DND-41 (cell line): Measurements from ENCODE around the gene FAM156B.
"Not testable (repeated sequence)": the region's sequence is repeated elsewhere in the genome, so short reads cannot be mapped to it uniquely, and the experiment has no call there.

Source experiments
- ATAC-seq: fragments of 200-7000 bp; cut with Tn5 transposase; 3 replicates; pipeline ENCODE4 v1.9.1; 2021; ENCODE audit warnings: low read depth; ENCODE audit not compliant: insufficient read depth
- DNase-seq: peaks from one replicate; pipeline ENCODE4 v3.0.0-alpha.2; 2020
- H2AFZ ChIP-seq: 2 replicates; pipeline ENCODE4 v1.6.0; 2012; ENCODE audit warnings: low read depth, low read length
- H3K27ac ChIP-seq: 2 replicates; pipeline ENCODE4 v1.5.1; 2012; ENCODE audit warnings: low read length, inconsistent platforms
- H3K27me3 ChIP-seq: fragments of 200-600 bp; sonication (generic); 2 replicates; pipeline ENCODE4 v1.6.0; 2012; ENCODE audit warnings: low read length, mild to moderate bottlenecking, inconsistent platforms; ENCODE audit not compliant: insufficient read depth, poor library complexity
- H3K36me3 ChIP-seq: 2 replicates; pipeline ENCODE4 v1.5.1; 2012; ENCODE audit warnings: low read length, inconsistent platforms; ENCODE audit not compliant: insufficient read depth
- H3K4me1 ChIP-seq: 2 replicates; pipeline ENCODE4 v1.5.1; 2012; ENCODE audit warnings: mild to moderate bottlenecking, low read length; ENCODE audit not compliant: insufficient read depth
- H3K4me2 ChIP-seq: 2 replicates; pipeline ENCODE4 v1.6.0; 2012; ENCODE audit warnings: mild to moderate bottlenecking, moderate library complexity, low read length, inconsistent platforms; ENCODE audit not compliant: insufficient read depth
- H3K4me3 ChIP-seq, 2 experiments: fragments of 200-600 bp in 1 of 2; shearing (Covaris generic) in 1 of 2; 2 replicates each; pipeline ENCODE4 v1.5.1; 2012 to 2016; ENCODE audit warnings: inconsistent platforms in 2 of 2, low read length in 2 of 2, mild to moderate bottlenecking in 2 of 2, low read depth in 1 of 2, moderate library complexity in 1 of 2
- H3K79me2 ChIP-seq: 2 replicates; pipeline ENCODE4 v1.6.0; 2012; ENCODE audit warnings: low read length, inconsistent platforms; ENCODE audit not compliant: insufficient read depth
- H3K9ac ChIP-seq: 2 replicates; pipeline ENCODE4 v1.6.0; 2012; ENCODE audit warnings: low read depth, mild to moderate bottlenecking, inconsistent platforms, low read length, moderate library complexity
- H3K9me3 ChIP-seq: 2 replicates; pipeline ENCODE4 v1.5.1; 2012; ENCODE audit warnings: low read length, moderate library complexity, mild to moderate bottlenecking, inconsistent platforms; ENCODE audit not compliant: insufficient read depth, severe bottlenecking
- H4K20me1 ChIP-seq: 2 replicates; pipeline ENCODE4 v1.6.0; 2012; ENCODE audit warnings: low read length; ENCODE audit not compliant: insufficient read depth
- CTCF ChIP-seq: IDR thresholded peaks from 2 replicates; pipeline ENCODE4 v1.5.1; 2012; ENCODE audit warnings: borderline replicate concordance, low read length, moderate library complexity, mild to moderate bottlenecking; ENCODE audit not compliant: poor library complexity, severe bottlenecking; ENCODE audit errors: extremely low read depth
- EZH2 ChIP-seq: IDR thresholded peaks from 3 replicates; pipeline ENCODE4 v1.6.1; 2012; ENCODE audit warnings: borderline replicate concordance, low read depth, mild to moderate bottlenecking, moderate library complexity, low read length, inconsistent platforms; ENCODE audit not compliant: severe bottlenecking

FAM156B gene

GRCh38 chrX:52933976-52934703 is 37.0 kb downstream of the FAM156B start:
- Histone ChIP-seq H3K27me3 (no peaks in the 10 kb centered on the region), H3K36me3 (no peaks in the 10 kb centered on the region), H3K9me3 (no peaks in the 10 kb centered on the region), H3K9ac (peak overlapping the region; percentile 81), H4K20me1 (no peaks in the 10 kb centered on the region), H3K4me1 (peaks cover 11% of the 10 kb centered on the region), H3K4me2 (peak overlapping the region; percentile 76), H3K79me2 (no peaks in the 10 kb centered on the region), H3K27ac (peak overlapping the region; percentile 98), H2AFZ (peak overlapping the region; percentile 63), H3K4me3 (peak overlapping the region; percentile 40 to 88; a peak in 3 of 4 replicates)
- TF ChIP-seq EZH2 (no peak), CTCF (no peak)
- no peak for DNase-seq
- no peak for ATAC-seq

- Histone ChIP-seq H3K9me3 (no peaks in the 10 kb centered on the region), H3K27me3 (no peaks in the 10 kb centered on the region), H3K4me1 (peaks cover 11% of the 10 kb centered on the region), H2AFZ (peak overlapping the region; percentile 99), H3K9ac (peak overlapping the region; percentile 81), H3K4me3 (peak overlapping the region; percentile 40 to 88; a peak in 3 of 4 replicates), H4K20me1 (no peaks in the 10 kb centered on the region), H3K4me2 (peak overlapping the region; percentile 76), H3K27ac (peak overlapping the region; percentile 98), H3K36me3 (no peaks in the 10 kb centered on the region), H3K79me2 (no peaks in the 10 kb centered on the region)
- DNase-seq, result peak; percentile 92
- no peak for TF ChIP-seq EZH2
- peak; percentile 87 for TF ChIP-seq CTCF
- ATAC-seq, result peak; percentile 95
Measured at GRCh38 chrX:52934704-52935469, 37.8 kb downstream of the FAM156B start.

- H3K27ac ChIP-seq, result peak overlapping the region; percentile 98
- not testable (repeated sequence) for H3K27me3 ChIP-seq, H3K36me3 ChIP-seq
Measured at GRCh38 chrX:52935470-52935784, 38.3 kb downstream of the FAM156B start.

GRCh38 chrX:52940704-52941103 is 43.6 kb downstream of the FAM156B start:
- H3K27me3 ChIP-seq, H2AFZ ChIP-seq, H3K4me3 ChIP-seq, H3K79me2 ChIP-seq, H3K27ac ChIP-seq, H3K9me3 ChIP-seq, H4K20me1 ChIP-seq, H3K4me1 ChIP-seq, DNase-seq, H3K9ac ChIP-seq, ATAC-seq, H3K4me2 ChIP-seq, H3K36me3 ChIP-seq: not testable (repeated sequence)

More at GRCh38 chrX:52935470-52935784, 38.3 kb downstream of the FAM156B start:
- Histone ChIP-seq H3K4me2 (peak overlapping the region; percentile 76), H3K4me1 (peaks cover 11% of the 10 kb centered on the region), H3K9ac (peak overlapping the region; percentile 81), H2AFZ (peak overlapping the region; percentile 99), H3K4me3 (peak overlapping the region; percentile 40 to 88; a peak in 3 of 4 replicates)
- H3K79me2 ChIP-seq, DNase-seq, H3K9me3 ChIP-seq, H4K20me1 ChIP-seq: not testable (repeated sequence)
- peak; percentile 9; the same call in 1 of the 3 replicates for ATAC-seq

- not testable (repeated sequence) for H3K4me2 ChIP-seq, ATAC-seq, H3K9me3 ChIP-seq, H3K4me3 ChIP-seq, H3K79me2 ChIP-seq, H4K20me1 ChIP-seq, H3K36me3 ChIP-seq, H3K9ac ChIP-seq, H3K4me1 ChIP-seq, H2AFZ ChIP-seq, H3K27ac ChIP-seq, H3K27me3 ChIP-seq, DNase-seq
Measured at GRCh38 chrX:52941728-52942127, 44.6 kb downstream of the FAM156B start.

- ATAC-seq, H3K27me3 ChIP-seq: not testable (repeated sequence)
Measured at GRCh38 chrX:52945838-52946494, 48.8 kb downstream of the FAM156B start.

More at GRCh38 chrX:52945838-52946494, 48.8 kb downstream of the FAM156B start:
- not testable (repeated sequence) for H3K4me3 ChIP-seq, H3K27ac ChIP-seq, H3K4me2 ChIP-seq, DNase-seq, H3K4me1 ChIP-seq, H3K9ac ChIP-seq, H2AFZ ChIP-seq, H4K20me1 ChIP-seq, H3K79me2 ChIP-seq, H3K9me3 ChIP-seq, H3K36me3 ChIP-seq
